Measurements from ENCODE around the gene ITK.

ITK gene

GRCh38 chr5:157187046-157187754, 6.6 kb downstream of the ITK start:
- H3K14ac ChIP-seq (ENCODE audit: low read length) = no peak overlapping the region
- no peak overlapping the region for H3K23ac ChIP-seq (ENCODE audit: low read length)
- H3K4me3 ChIP-seq (ENCODE audit: low read depth, low read length) = no peak overlapping the region
- no peak overlapping the region for H2BK12ac ChIP-seq (ENCODE audit: low read length)
- H4K12ac ChIP-seq (ENCODE audit: low read depth, low read length) = no peak overlapping the region
- no peak overlapping the region for H2AK5ac ChIP-seq (ENCODE audit: low read length)
- no peaks in the 10 kb centered on the region for H3K27me3 ChIP-seq (ENCODE audit: insufficient read depth, low read length)
- WGBS (ENCODE audit: extremely low coverage, insufficient coverage, insufficient read length) = no CpG with 5 or more reads among the region's 5 CpGs
- H3K4me2 ChIP-seq (ENCODE audit: low read length) = no peak overlapping the region
- H3K36me3 ChIP-seq (ENCODE audit: control insufficient read depth in 1 of 2, insufficient read depth in 2 of 2, low read length in 2 of 2) = no peaks in the 10 kb centered on the region
- no peaks in the 10 kb centered on the region for H3K79me1 ChIP-seq (ENCODE audit: low read length)
- H2AFZ ChIP-seq (ENCODE audit: insufficient read depth, low read length, poor library complexity) = no peak overlapping the region
- no peak overlapping the region for H3K18ac ChIP-seq (ENCODE audit: low read length)
- no peaks in the 10 kb centered on the region for H3K4me1 ChIP-seq (ENCODE audit: control insufficient read depth in 1 of 2, insufficient read depth in 2 of 2, low read length in 2 of 2)
- H4K91ac ChIP-seq (ENCODE audit: low read depth, low read length) = no peak overlapping the region
- H2BK5ac ChIP-seq (ENCODE audit: low read depth, low read length, poor library complexity) = no peak overlapping the region
- no peak overlapping the region for H2BK120ac ChIP-seq (ENCODE audit: insufficient read depth, low read length, poor library complexity)
- H3K27ac ChIP-seq (ENCODE audit: low read depth, low read length) = no peak overlapping the region
- H3K4ac ChIP-seq (ENCODE audit: low read depth, low read length) = no peak overlapping the region
- no peaks in the 10 kb centered on the region for H3K9me3 ChIP-seq (ENCODE audit: insufficient read depth, low read depth, low read length)
- DNase-seq = no peak
- no peak overlapping the region for H3K9ac ChIP-seq (ENCODE audit: low read length)
- no peaks in the 10 kb centered on the region for H3K79me2 ChIP-seq (ENCODE audit: control insufficient read depth, insufficient read depth, low read length, poor library complexity)
- no peak overlapping the region for H4K8ac ChIP-seq (ENCODE audit: low read depth, low read length)

GRCh38 chr5:157188270-157188669, 7.6 kb downstream of the ITK start:
- Histone ChIP-seq H3K4ac (ENCODE audit: low read depth, low read length) (no peak overlapping the region), H4K8ac (ENCODE audit: low read depth, low read length) (no peak overlapping the region), H2BK5ac (ENCODE audit: low read depth, low read length, poor library complexity) (no peak overlapping the region), H3K4me1 (ENCODE audit: control insufficient read depth in 1 of 2, insufficient read depth in 2 of 2, low read length in 2 of 2) (no peaks in the 10 kb centered on the region), H2AK5ac (ENCODE audit: low read length) (no peak overlapping the region), H3K79me1 (ENCODE audit: low read length) (no peaks in the 10 kb centered on the region), H2BK120ac (ENCODE audit: insufficient read depth, low read length, poor library complexity) (no peak overlapping the region), H3K36me3 (ENCODE audit: control insufficient read depth in 1 of 2, insufficient read depth in 2 of 2, low read length in 2 of 2) (no peaks in the 10 kb centered on the region), H2BK12ac (ENCODE audit: low read length) (no peak overlapping the region), H3K79me2 (ENCODE audit: control insufficient read depth, insufficient read depth, low read length, poor library complexity) (no peaks in the 10 kb centered on the region), H3K27me3 (ENCODE audit: insufficient read depth, low read length) (no peaks in the 10 kb centered on the region), H3K4me2 (ENCODE audit: low read length) (no peak overlapping the region), H3K23ac (ENCODE audit: low read length) (no peak overlapping the region), H3K4me3 (ENCODE audit: low read depth, low read length) (no peak overlapping the region), H4K91ac (ENCODE audit: low read depth, low read length) (no peak overlapping the region), H3K18ac (ENCODE audit: low read length) (no peak overlapping the region), H3K27ac (ENCODE audit: low read depth, low read length) (no peak overlapping the region), H2AFZ (ENCODE audit: insufficient read depth, low read length, poor library complexity) (no peak overlapping the region), H3K14ac (ENCODE audit: low read length) (no peak overlapping the region), H3K9ac (ENCODE audit: low read length) (no peak overlapping the region), H4K12ac (ENCODE audit: low read depth, low read length) (no peak overlapping the region), H3K9me3 (ENCODE audit: insufficient read depth, low read depth, low read length) (no peaks in the 10 kb centered on the region)
- DNase-seq = no peak

GRCh38 chr5:157189223-157189622, 8.6 kb downstream of the ITK start:
- no CpG with 5 or more reads among the region's 7 CpGs for WGBS (ENCODE audit: extremely low coverage, insufficient coverage, insufficient read length)
- Histone ChIP-seq H2AFZ (ENCODE audit: insufficient read depth, low read length, poor library complexity) (no peak overlapping the region), H3K36me3 (ENCODE audit: control insufficient read depth in 1 of 2, insufficient read depth in 2 of 2, low read length in 2 of 2) (no peaks in the 10 kb centered on the region)

GRCh38 chr5:157193699-157194424, 13.2 kb downstream of the ITK start:
- Histone ChIP-seq H3K4me1 (ENCODE audit: control insufficient read depth in 1 of 2, insufficient read depth in 2 of 2, low read length in 2 of 2) (no peaks in the 10 kb centered on the region), H3K9ac (ENCODE audit: low read length) (no peak overlapping the region), H3K4ac (ENCODE audit: low read depth, low read length) (no peak overlapping the region), H2BK12ac (ENCODE audit: low read length) (no peak overlapping the region), H4K8ac (ENCODE audit: low read depth, low read length) (no peak overlapping the region), H3K14ac (ENCODE audit: low read length) (no peak overlapping the region), H3K9me3 (ENCODE audit: insufficient read depth, low read depth, low read length) (no peaks in the 10 kb centered on the region), H3K23ac (ENCODE audit: low read length) (no peak overlapping the region), H3K79me1 (ENCODE audit: low read length) (no peaks in the 10 kb centered on the region), H3K36me3 (ENCODE audit: control insufficient read depth in 1 of 2, insufficient read depth in 2 of 2, low read length in 2 of 2) (no peaks in the 10 kb centered on the region), H2BK5ac (ENCODE audit: low read depth, low read length, poor library complexity) (no peak overlapping the region), H2AFZ (ENCODE audit: insufficient read depth, low read length, poor library complexity) (no peak overlapping the region), H2BK120ac (ENCODE audit: insufficient read depth, low read length, poor library complexity) (no peak overlapping the region), H3K4me3 (ENCODE audit: low read depth, low read length) (no peak overlapping the region), H3K27me3 (ENCODE audit: insufficient read depth, low read length) (no peaks in the 10 kb centered on the region), H3K4me2 (ENCODE audit: low read length) (no peak overlapping the region), H4K91ac (ENCODE audit: low read depth, low read length) (no peak overlapping the region), H3K18ac (ENCODE audit: low read length) (no peak overlapping the region), H2AK5ac (ENCODE audit: low read length) (no peak overlapping the region), H4K12ac (ENCODE audit: low read depth, low read length) (no peak overlapping the region), H3K27ac (ENCODE audit: low read depth, low read length) (no peak overlapping the region), H3K79me2 (ENCODE audit: control insufficient read depth, insufficient read depth, low read length, poor library complexity) (no peaks in the 10 kb centered on the region)
- no peak for DNase-seq
- no CpG with 5 or more reads among the region's 10 CpGs for WGBS (ENCODE audit: extremely low coverage, insufficient coverage, insufficient read length)

More at GRCh38 chr5:157189223-157189622, 8.6 kb downstream of the ITK start:
- Histone ChIP-seq H3K79me1 (ENCODE audit: low read length) (no peaks in the 10 kb centered on the region), H3K18ac (ENCODE audit: low read length) (no peak overlapping the region), H3K4me3 (ENCODE audit: low read depth, low read length) (no peak overlapping the region), H3K9ac (ENCODE audit: low read length) (no peak overlapping the region), H3K27ac (ENCODE audit: low read depth, low read length) (no peak overlapping the region), H2BK5ac (ENCODE audit: low read depth, low read length, poor library complexity) (no peak overlapping the region), H4K12ac (ENCODE audit: low read depth, low read length) (no peak overlapping the region), H3K4ac (ENCODE audit: low read depth, low read length) (no peak overlapping the region), H3K27me3 (ENCODE audit: insufficient read depth, low read length) (no peaks in the 10 kb centered on the region), H3K4me1 (ENCODE audit: control insufficient read depth in 1 of 2, insufficient read depth in 2 of 2, low read length in 2 of 2) (no peaks in the 10 kb centered on the region), H2BK120ac (ENCODE audit: insufficient read depth, low read length, poor library complexity) (no peak overlapping the region), H3K14ac (ENCODE audit: low read length) (no peak overlapping the region), H3K9me3 (ENCODE audit: insufficient read depth, low read depth, low read length) (no peaks in the 10 kb centered on the region), H4K8ac (ENCODE audit: low read depth, low read length) (no peak overlapping the region), H3K4me2 (ENCODE audit: low read length) (no peak overlapping the region), H2AK5ac (ENCODE audit: low read length) (no peak overlapping the region), H4K91ac (ENCODE audit: low read depth, low read length) (no peak overlapping the region), H3K23ac (ENCODE audit: low read length) (no peak overlapping the region), H3K79me2 (ENCODE audit: control insufficient read depth, insufficient read depth, low read length, poor library complexity) (no peaks in the 10 kb centered on the region), H2BK12ac (ENCODE audit: low read length) (no peak overlapping the region)
- DNase-seq = no peak

Measured in trophoblast cell (in vitro differentiated cells and primary cell).